ENCODE data around the gene PGK1. TPM values are rescaled to one million over a fixed set of nuclear protein-coding genes. Genes with fewer than 3 reads are reported as not detected.
"Not testable (repeated sequence)": the region's sequence is repeated elsewhere in the genome, so short reads cannot be mapped to it uniquely, and the experiment has no call there.

Gene PGK1
- polyA plus RNA-seq, 12 donors, result 109 to 329 (median 275) TPM

- not testable (repeated sequence) for DNase-seq
Measured at GRCh38 chrX:78163175-78163574, 59.1 kb downstream of the PGK1 start.

- no peak for DNase-seq
Measured at GRCh38 chrX:78165425-78165824, 61.4 kb downstream of the PGK1 start.

- no peak for DNase-seq
Measured at GRCh38 chrX:78168065-78168464, 64.0 kb downstream of the PGK1 start.

Other genes starting within 250 kb of the PGK1 start
- 10 to 100 TPM in 11 of 12 donors, not detected in 1; 39.7 to 56.2 (median 48.3) TPM for gene MAGT1, start 208.8 kb upstream of the PGK1 start, polyA plus RNA-seq (ENCODE audit: insufficient read length in 12 of 12)
- 100 to 1,000 TPM in 11 of 12 donors, not detected in 1; 201 to 304 (median 278) TPM for gene COX7B, start 204.8 kb upstream of the PGK1 start, polyA plus RNA-seq (ENCODE audit: insufficient read length in 12 of 12)
- gene ATP7A, start 193.6 kb upstream of the PGK1 start, polyA plus RNA-seq (ENCODE audit: insufficient read length in 12 of 12), result 10 to 100 TPM in 6 of 12 donors, 1 to 10 TPM in 5, not detected in 1; 7.5 to 11.5 (median 10.1) TPM
- under 1 TPM in 5 of 12 donors, not detected in 7; 0.27 to 0.95 (median 0.42) TPM for gene PGAM4, start 134.6 kb upstream of the PGK1 start, polyA plus RNA-seq (ENCODE audit: insufficient read length in 12 of 12)
- gene TAF9B, start 35.4 kb downstream of the PGK1 start, polyA plus RNA-seq (ENCODE audit: insufficient read length in 12 of 12), result 10 to 100 TPM in 11 of 12 donors, not detected in 1; 26.6 to 38.5 (median 35.3) TPM
- gene CYSLTR1, start 223.4 kb downstream of the PGK1 start, polyA plus RNA-seq (ENCODE audit: insufficient read length in 12 of 12), result 10 to 100 TPM in 5 of 12 donors, 1 to 10 TPM in 6, not detected in 1; 5.8 to 14.8 (median 9.5) TPM

Data from muscle of arm (tissue), 12 donors.